IMR-90 (cell line): ENCODE measurements around the gene USP31. TPM values are rescaled to one million over a fixed set of nuclear protein-coding genes. Genes with fewer than 3 reads are reported as not detected.

Source experiments
- ATAC-seq: fragments of 200-7000 bp; cut with Tn5 transposase; 2 replicates; pipeline ENCODE4 v1.9.1; 2020; ENCODE audit warnings: low read depth, mild to moderate bottlenecking, moderate library complexity
- BruUV-seq: library from RNA; stranded (reverse); fragments of 400-500 nt; replicated peaks from 2 replicates; lab custom pipeline; 2021; lab: Mats Ljungman, UMichigan
- CTCF ChIA-PET: fragments of 300-600 bp; formaldehyde crosslinking; extraction: SDS; loops from one replicate; lab custom pipeline; 2021; ENCODE audit warnings: antibody characterized with exemption; lab: Yijun Ruan, JAX
- POLR2A ChIA-PET: fragments of 300-600 bp; sonication (Branson Sonifier 250); formaldehyde crosslinking; loops from one replicate; lab custom pipeline; 2022; ENCODE audit warnings: antibody characterized with exemption; ENCODE audit not compliant: unreplicated experiment; lab: Charles Lee
- DNase-seq: peaks from one replicate; pipeline ENCODE4 v3.0.0; 2013
- H2AFZ ChIP-seq: replicated peaks from 2 replicates; pipeline ENCODE3; 2013; ENCODE audit warnings: low read length, mild to moderate bottlenecking; ENCODE audit not compliant: poor library complexity
- H2AK5ac ChIP-seq: 2 replicates; pipeline ENCODE4 v1.6.1; 2013; ENCODE audit warnings: low read depth, low read length, inconsistent platforms
- H2AK9ac ChIP-seq: replicated peaks from 2 replicates; pipeline ENCODE3; 2013; ENCODE audit warnings: mild to moderate bottlenecking, low read depth, low read length, moderate library complexity; ENCODE audit not compliant: poor library complexity
- H2BK120ac ChIP-seq: 2 replicates; pipeline ENCODE4 v1.6.1; 2013; ENCODE audit warnings: low read depth, low read length, inconsistent platforms
- H2BK15ac ChIP-seq: 3 replicates; pipeline ENCODE4 v1.6.1; 2013; ENCODE audit warnings: low read depth, low read length, inconsistent platforms
- H2BK20ac ChIP-seq: 2 replicates; pipeline ENCODE4 v1.6.1; 2013; ENCODE audit warnings: low read depth, mild to moderate bottlenecking, inconsistent platforms, low read length, moderate library complexity
- H2BK5ac ChIP-seq: 2 replicates; pipeline ENCODE4 v1.6.1; 2013; ENCODE audit warnings: mild to moderate bottlenecking, low read depth, low read length, inconsistent platforms; ENCODE audit not compliant: poor library complexity, severe bottlenecking
- H3K14ac ChIP-seq: replicated peaks from 2 replicates; pipeline ENCODE4 v1.6.1; 2013; ENCODE audit warnings: low read depth, low read length, inconsistent platforms
- H3K18ac ChIP-seq: 2 replicates; pipeline ENCODE4 v1.6.1; 2013; ENCODE audit warnings: low read depth, low read length, control low read depth
- H3K23ac ChIP-seq: 2 replicates; pipeline ENCODE4 v1.6.1; 2013; ENCODE audit warnings: low read depth, low read length, inconsistent platforms
- H3K27ac ChIP-seq: 2 replicates; pipeline ENCODE4 v1.5.1; 2013; ENCODE audit warnings: mild to moderate bottlenecking, control low read depth, low read length; ENCODE audit not compliant: insufficient read depth
- H3K27me3 ChIP-seq: 2 replicates; pipeline ENCODE4 v1.6.1; 2013; ENCODE audit warnings: low read length; ENCODE audit not compliant: control insufficient read depth, insufficient read depth
- H3K36me3 ChIP-seq: 2 replicates; pipeline ENCODE4 v1.6.1; 2013; ENCODE audit warnings: low read length, mixed read lengths; ENCODE audit not compliant: control insufficient read depth, insufficient read depth
- H3K4ac ChIP-seq: 2 replicates; pipeline ENCODE4 v1.6.1; 2013; ENCODE audit warnings: low read depth, low read length, inconsistent platforms
- H3K4me1 ChIP-seq: 2 replicates; pipeline ENCODE4 v1.6.1; 2013; ENCODE audit warnings: low read length, mixed read lengths; ENCODE audit not compliant: control insufficient read depth, insufficient read depth
- H3K4me2 ChIP-seq: 2 replicates; pipeline ENCODE4 v1.6.1; 2013; ENCODE audit warnings: low read depth, mild to moderate bottlenecking, control low read depth, low read length, moderate library complexity
- H3K4me3 ChIP-seq: 2 replicates; pipeline ENCODE4 v1.5.1; 2013; ENCODE audit warnings: low read depth, mild to moderate bottlenecking, control low read depth, low read length, moderate library complexity; ENCODE audit not compliant: insufficient read depth
- H3K56ac ChIP-seq: 2 replicates; pipeline ENCODE4 v1.6.1; 2013; ENCODE audit warnings: low read length, inconsistent platforms; ENCODE audit not compliant: insufficient read depth; ENCODE audit errors: extremely low read depth
- H3K79me1 ChIP-seq, 2 experiments: 2 replicates each; pipeline ENCODE4 v1.6.1; 2013; ENCODE audit warnings: low read length in 2 of 2, inconsistent platforms in 1 of 2, low read depth in 1 of 2
- H3K9ac ChIP-seq: 2 replicates; pipeline ENCODE4 v1.6.1; 2013; ENCODE audit warnings: low read depth, low read length, control low read depth
- H3K9me1 ChIP-seq: 2 replicates; pipeline ENCODE4 v1.6.1; 2013; ENCODE audit warnings: low read length, inconsistent platforms; ENCODE audit not compliant: insufficient read depth
- H3K9me3 ChIP-seq: 2 replicates; pipeline ENCODE4 v1.6.1; 2013; ENCODE audit warnings: low read length; ENCODE audit not compliant: control insufficient read depth, insufficient read depth
- H4K20me1 ChIP-seq: 2 replicates; pipeline ENCODE4 v1.6.1; 2013; ENCODE audit warnings: low read length, inconsistent platforms; ENCODE audit not compliant: insufficient read depth
- H4K5ac ChIP-seq: 2 replicates; pipeline ENCODE4 v1.6.1; 2013; ENCODE audit warnings: mild to moderate bottlenecking, low read depth, low read length, control low read depth
- H4K8ac ChIP-seq, 2 experiments: 2 replicates each; pipeline ENCODE4 v1.6.1; 2013; ENCODE audit warnings: low read depth in 2 of 2, low read length in 2 of 2, control low read depth in 1 of 2, inconsistent platforms in 1 of 2
- H4K91ac ChIP-seq: 2 replicates; pipeline ENCODE4 v1.6.1; 2013; ENCODE audit warnings: low read depth, low read length, inconsistent platforms; ENCODE audit not compliant: insufficient read depth
- BHLHE40 ChIP-seq: fragments of 150-350 bp; IDR thresholded peaks from 2 replicates; pipeline ENCODE4 v1.6.1; 2016; ENCODE audit warnings: mild to moderate bottlenecking, low read depth, low read length
- CEBPB ChIP-seq: IDR thresholded peaks from 2 replicates; pipeline ENCODE4 v1.6.1; 2012; ENCODE audit warnings: low read depth, low read length, improper control_type of control experiment
- CHD1 ChIP-seq: IDR thresholded peaks from 2 replicates; pipeline ENCODE4 v1.6.1; 2012; ENCODE audit warnings: low read depth, low read length, improper control_type of control experiment
- FOS ChIP-seq: fragments of 150-350 bp; IDR thresholded peaks from 2 replicates; pipeline ENCODE4 v1.6.1; 2016; ENCODE audit warnings: low read depth, low read length
- MAFK ChIP-seq: IDR thresholded peaks from 2 replicates; pipeline ENCODE4 v1.6.1; 2012; ENCODE audit warnings: low read depth, low read length, improper control_type of control experiment
- MAZ ChIP-seq: IDR thresholded peaks from 2 replicates; pipeline ENCODE4 v1.6.1; 2012; ENCODE audit warnings: low read depth, mild to moderate bottlenecking, low read length, improper control_type of control experiment, moderate library complexity, borderline replicate concordance
- MXI1 ChIP-seq: IDR thresholded peaks from 2 replicates; pipeline ENCODE4 v1.6.1; 2012; ENCODE audit warnings: low read depth, mild to moderate bottlenecking, low read length, moderate library complexity, borderline replicate concordance
- NFE2L2 ChIP-seq: fragments of 150-350 bp; IDR thresholded peaks from 2 replicates; pipeline ENCODE4 v1.6.1; 2016; ENCODE audit warnings: low read depth, mild to moderate bottlenecking, low read length
- POLR2A ChIP-seq: IDR thresholded peaks from 2 replicates; pipeline ENCODE4 v1.6.1; 2012; ENCODE audit warnings: mild to moderate bottlenecking, low read depth, low read length
- RAD21 ChIP-seq: IDR thresholded peaks from 2 replicates; pipeline ENCODE4 v1.6.1; 2012; ENCODE audit warnings: low read length, improper control_type of control experiment
- RCOR1 ChIP-seq: IDR thresholded peaks from 2 replicates; pipeline ENCODE4 v1.6.1; 2012; ENCODE audit warnings: mild to moderate bottlenecking, low read length, improper control_type of control experiment; ENCODE audit not compliant: insufficient replicate concordance
- RFX5 ChIP-seq: IDR thresholded peaks from 2 replicates; pipeline ENCODE4 v1.8.0; 2012; ENCODE audit warnings: low read depth, mild to moderate bottlenecking, low read length, moderate library complexity
- SMC3 ChIP-seq: fragments of 150-350 bp; IDR thresholded peaks from 2 replicates; pipeline ENCODE4 v1.6.1; 2016; ENCODE audit warnings: low read depth, mild to moderate bottlenecking, antibody characterized with exemption, low read length, moderate library complexity
- WGBS, 2 experiments: methylation state at CpG; one replicate each; pipeline versions ENCODE4 v1.1.5 to v1.1.7; 2013; ENCODE audit warnings: missing lambda C conversion rate in 2 of 2; ENCODE audit not compliant: insufficient read length in 1 of 2; ENCODE audit errors: extremely low coverage in 2 of 2; 5-methylcytosine and 5-hydroxymethylcytosine counted together
- dilution Hi-C: fragments of 300-500 bp; cut with HindIII; formaldehyde crosslinking; loops from one replicate; pipeline ENCODE4 v1.14.3; 2018; ENCODE audit warnings: low sequenced_read_pairs; ENCODE audit not compliant: unreplicated experiment
- in situ Hi-C: fragments of 300-500 bp; cut with MboI; formaldehyde crosslinking; loops from 3 replicates; pipeline ENCODE4 v1.14.3; 2019; ENCODE audit warnings: low sequenced_read_pairs, inconsistent platforms, mixed read lengths
- intact Hi-C: fragments of 100-400 bp; cut with micrococcal nuclease; formaldehyde crosslinking; loops from 2 replicates; pipeline ENCODE4 v1.10.0; 2022
- polyA plus RNA-seq, 3 experiments: library from polyadenylated mRNA; depleted of rRNA; stranded (reverse); fragments of >200 nt; gene quantifications; 2 replicates each; pipeline ENCODE4 v1.2.3, GENCODE V29; 2012; ENCODE audit warnings: low replicate concordance in 1 of 3
- total RNA-seq: library from RNA; depleted of rRNA; stranded (reverse); fragments of >200 nt; gene quantifications from 2 replicates; pipeline ENCODE4 v1.2.3, GENCODE V29; 2012
- TF ChIP-seq, protein P1 (sequence below): conservative IDR thresholded peaks from 2 replicates; pipeline ENCODE4 v1.5.1; 2012; ENCODE audit warnings: mild to moderate bottlenecking, low read depth, low read length, improper control_type of control experiment
- TF ChIP-seq, protein P2 (sequence below): fragments of 150-350 bp; IDR thresholded peaks from 2 replicates; pipeline ENCODE4 v1.6.1; 2016; ENCODE audit warnings: low read depth, mild to moderate bottlenecking, low read length, moderate library complexity, borderline replicate concordance
- TF ChIP-seq, protein P3 (sequence below): fragments of 150-350 bp; IDR thresholded peaks from 2 replicates; pipeline ENCODE4 v1.6.1; 2017; ENCODE audit warnings: mild to moderate bottlenecking, antibody characterized with exemption, low read length, low read depth

USP31 gene
- total and polyA plus RNA-seq, 2 of the 4 experiments (the other 2 are of a cell fraction), result 2.9 to 3.4 TPM

DNA sequence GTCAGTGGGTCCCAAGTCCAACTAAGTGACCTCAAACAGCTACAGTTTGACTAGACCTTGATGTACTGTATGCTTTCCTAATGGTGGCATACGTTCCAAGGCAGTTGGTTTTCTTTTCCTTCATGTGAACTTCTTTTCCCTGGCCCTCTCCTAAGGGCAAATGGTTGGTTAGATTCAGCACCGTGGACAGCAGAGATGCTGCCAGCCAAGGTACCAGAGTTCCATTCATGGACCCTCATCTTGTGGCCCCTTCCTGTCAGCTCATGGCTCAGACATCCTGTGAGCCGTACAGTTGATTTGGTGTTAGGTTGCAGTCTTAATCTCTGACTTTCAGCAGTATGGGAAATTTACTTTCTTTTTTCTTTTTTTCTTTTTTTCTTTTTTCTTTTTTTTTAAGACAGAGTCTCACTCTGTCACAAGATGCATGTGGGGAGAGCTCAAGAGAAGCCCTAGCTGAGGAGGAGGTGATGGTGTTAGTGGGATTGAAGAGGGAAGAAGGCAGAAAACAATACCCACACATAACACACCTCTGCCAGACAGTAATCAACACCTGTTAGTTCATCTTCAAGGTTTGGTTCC, 122.4 kb downstream of the USP31 start:
- no peak overlapping the region for H2AFZ ChIP-seq
- H2BK20ac ChIP-seq, result no peak overlapping the region
- no peak overlapping the region for H2BK5ac ChIP-seq
- H2BK120ac ChIP-seq, result no peak overlapping the region
- no peak overlapping the region for H4K91ac ChIP-seq
- ChIA-PET POLR2A (no interaction called here), CTCF (no interaction called here)
- no peaks in the 10 kb centered on the region for H3K79me1 ChIP-seq
- H2AK9ac ChIP-seq, result no peak overlapping the region
- peak; percentile 25 for DNase-seq
- H3K14ac ChIP-seq, result no peak overlapping the region
- H2AK5ac ChIP-seq, result no peak overlapping the region
- H3K27me3 ChIP-seq, result no peaks in the 10 kb centered on the region
- H3K9ac ChIP-seq, result no peak overlapping the region
- in situ Hi-C loops, result no loop called here
- no peak overlapping the region for H3K4me3 ChIP-seq
- no peak overlapping the region for H2BK15ac ChIP-seq
- dilution Hi-C loops, result no loop called here
- BruUV-seq, result no TSS peak
- H3K4me2 ChIP-seq, result no peak overlapping the region
- H4K20me1 ChIP-seq, result no peaks in the 10 kb centered on the region
- H3K36me3 ChIP-seq, result no peaks in the 10 kb centered on the region
- intact Hi-C loops, result no loop called here
- H3K4me1 ChIP-seq, result no peaks in the 10 kb centered on the region
- H4K8ac ChIP-seq, result no peak overlapping the region
- H4K5ac ChIP-seq, result no peak overlapping the region
- TF ChIP-seq NFE2L2 (no peak), POLR2A (no peak), RCOR1 (no peak), RAD21 (no peak), SMC3 (no peak), MXI1 (no peak), MAFK (no peak), RFX5 (no peak), MAZ (no peak), BHLHE40 (no peak), FOS (no peak), CHD1 (no peak), CEBPB (no peak)
- TF ChIP-seq, protein P1, sequence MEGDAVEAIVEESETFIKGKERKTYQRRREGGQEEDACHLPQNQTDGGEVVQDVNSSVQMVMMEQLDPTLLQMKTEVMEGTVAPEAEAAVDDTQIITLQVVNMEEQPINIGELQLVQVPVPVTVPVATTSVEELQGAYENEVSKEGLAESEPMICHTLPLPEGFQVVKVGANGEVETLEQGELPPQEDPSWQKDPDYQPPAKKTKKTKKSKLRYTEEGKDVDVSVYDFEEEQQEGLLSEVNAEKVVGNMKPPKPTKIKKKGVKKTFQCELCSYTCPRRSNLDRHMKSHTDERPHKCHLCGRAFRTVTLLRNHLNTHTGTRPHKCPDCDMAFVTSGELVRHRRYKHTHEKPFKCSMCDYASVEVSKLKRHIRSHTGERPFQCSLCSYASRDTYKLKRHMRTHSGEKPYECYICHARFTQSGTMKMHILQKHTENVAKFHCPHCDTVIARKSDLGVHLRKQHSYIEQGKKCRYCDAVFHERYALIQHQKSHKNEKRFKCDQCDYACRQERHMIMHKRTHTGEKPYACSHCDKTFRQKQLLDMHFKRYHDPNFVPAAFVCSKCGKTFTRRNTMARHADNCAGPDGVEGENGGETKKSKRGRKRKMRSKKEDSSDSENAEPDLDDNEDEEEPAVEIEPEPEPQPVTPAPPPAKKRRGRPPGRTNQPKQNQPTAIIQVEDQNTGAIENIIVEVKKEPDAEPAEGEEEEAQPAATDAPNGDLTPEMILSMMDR, result no peak
- TF ChIP-seq, protein P2, sequence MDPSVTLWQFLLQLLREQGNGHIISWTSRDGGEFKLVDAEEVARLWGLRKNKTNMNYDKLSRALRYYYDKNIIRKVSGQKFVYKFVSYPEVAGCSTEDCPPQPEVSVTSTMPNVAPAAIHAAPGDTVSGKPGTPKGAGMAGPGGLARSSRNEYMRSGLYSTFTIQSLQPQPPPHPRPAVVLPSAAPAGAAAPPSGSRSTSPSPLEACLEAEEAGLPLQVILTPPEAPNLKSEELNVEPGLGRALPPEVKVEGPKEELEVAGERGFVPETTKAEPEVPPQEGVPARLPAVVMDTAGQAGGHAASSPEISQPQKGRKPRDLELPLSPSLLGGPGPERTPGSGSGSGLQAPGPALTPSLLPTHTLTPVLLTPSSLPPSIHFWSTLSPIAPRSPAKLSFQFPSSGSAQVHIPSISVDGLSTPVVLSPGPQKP, result no peak
- TF ChIP-seq, protein P3, sequence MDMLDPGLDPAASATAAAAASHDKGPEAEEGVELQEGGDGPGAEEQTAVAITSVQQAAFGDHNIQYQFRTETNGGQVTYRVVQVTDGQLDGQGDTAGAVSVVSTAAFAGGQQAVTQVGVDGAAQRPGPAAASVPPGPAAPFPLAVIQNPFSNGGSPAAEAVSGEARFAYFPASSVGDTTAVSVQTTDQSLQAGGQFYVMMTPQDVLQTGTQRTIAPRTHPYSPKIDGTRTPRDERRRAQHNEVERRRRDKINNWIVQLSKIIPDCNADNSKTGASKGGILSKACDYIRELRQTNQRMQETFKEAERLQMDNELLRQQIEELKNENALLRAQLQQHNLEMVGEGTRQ, result no peak
- no peak overlapping the region for H3K27ac ChIP-seq
- no peak overlapping the region for H3K56ac ChIP-seq
- H3K4ac ChIP-seq, result no peak overlapping the region
- H3K18ac ChIP-seq, result no peak overlapping the region
- H3K9me1 ChIP-seq, result no peaks in the 10 kb centered on the region
- H3K9me3 ChIP-seq, result no peaks in the 10 kb centered on the region
- ATAC-seq, result peak; percentile 53; the same call in 1 of the 2 replicates
- no CpG with 5 or more reads among the region's 3 CpGs for WGBS, 2 experiments
- no peak overlapping the region for H3K23ac ChIP-seq
